Measurements from ENCODE around the gene PPDPF.
"Not testable (repeated sequence)": the region's sequence is repeated elsewhere in the genome, so short reads cannot be mapped to it uniquely, and the experiment has no call there.

Gene PPDPF

GRCh38 chr20:63500902-63501817, 19.4 kb upstream of the PPDPF start:
- DNase-seq (ENCODE audit: low read depth) = no peak

GRCh38 chr20:63501818-63502670, 18.5 kb upstream of the PPDPF start:
- DNase-seq (ENCODE audit: low read depth) = no peak

- no peak for DNase-seq (ENCODE audit: low read depth)
Measured at GRCh38 chr20:63502671-63503172, 17.8 kb upstream of the PPDPF start.

- no peak for DNase-seq (ENCODE audit: low read depth)
Measured at GRCh38 chr20:63503524-63503923, 17.0 kb upstream of the PPDPF start.

- no peak for DNase-seq (ENCODE audit: low read depth)
Measured at GRCh38 chr20:63504642-63505041, 15.9 kb upstream of the PPDPF start.

- no peak for DNase-seq (ENCODE audit: low read depth)
Measured at GRCh38 chr20:63505281-63505680, 15.3 kb upstream of the PPDPF start.

- DNase-seq (ENCODE audit: low read depth) = no peak
Measured at GRCh38 chr20:63505723-63506122, 14.8 kb upstream of the PPDPF start.

- no peak for DNase-seq (ENCODE audit: low read depth)
Measured at GRCh38 chr20:63507083-63507743, 13.4 kb upstream of the PPDPF start.

- no peak for DNase-seq (ENCODE audit: low read depth)
Measured at GRCh38 chr20:63508072-63508768, 12.3 kb upstream of the PPDPF start.

- DNase-seq (ENCODE audit: low read depth) = no peak
Measured at GRCh38 chr20:63509088-63509564, 11.4 kb upstream of the PPDPF start.

GRCh38 chr20:63513207-63513606, 7.4 kb upstream of the PPDPF start:
- no peak for DNase-seq (ENCODE audit: low read depth)

GRCh38 chr20:63514520-63514919, 6.0 kb upstream of the PPDPF start:
- not testable (repeated sequence) for DNase-seq (ENCODE audit: low read depth)

- DNase-seq (ENCODE audit: low read depth) = no peak
Measured at GRCh38 chr20:63517376-63518309, 2.9 kb upstream of the PPDPF start.

- DNase-seq (ENCODE audit: low read depth) = no peak
Measured at GRCh38 chr20:63518351-63518861, 2.2 kb upstream of the PPDPF start.

GRCh38 chr20:63518946-63519667, 1.5 kb upstream of the PPDPF start:
- no peak for DNase-seq (ENCODE audit: low read depth)

GRCh38 chr20:63519668-63520503, 679 bp upstream of the PPDPF start:
- DNase-seq (ENCODE audit: low read depth) = peak; percentile 40

GRCh38 chr20:63520934-63521601, 503 bp downstream of the PPDPF start:
- no peak for DNase-seq (ENCODE audit: low read depth)

- DNase-seq (ENCODE audit: low read depth) = no peak
Measured at GRCh38 chr20:63521602-63522001, 1.0 kb downstream of the PPDPF start.
